Measurements from ENCODE around the gene CCDC28B.
A peak's percentile ranks its signal among the peaks of the same experiment; 100 is the strongest.

- TF ChIP-seq YY1 (IDR thresholded peaks at IDR 0.05; ENCODE audit: low read depth) (no peak), EP300 (IDR thresholded peaks at IDR 0.05; ENCODE audit: borderline replicate concordance) (no peak; the same call in 1 of the 2 replicates), CEBPB (IDR thresholded peaks at IDR 0.05) (no peak), RAD21 (IDR thresholded peaks at IDR 0.05; ENCODE audit: low read depth) (no peak), CREB1 (IDR thresholded peaks at IDR 0.05; ENCODE audit: low read depth) (no peak), MAX (IDR thresholded peaks at IDR 0.05) (peak; percentile 90), TAF1 (IDR thresholded peaks at IDR 0.05; ENCODE audit: low read depth) (no peak), USF1 (IDR thresholded peaks at IDR 0.05) (no peak), ZBTB7A (IDR thresholded peaks at IDR 0.05; ENCODE audit: low read depth) (peak; percentile 16; the same call in 1 of the 2 replicates), FOXM1 (IDR thresholded peaks at IDR 0.05; ENCODE audit: borderline replicate concordance, low read depth) (no peak)
- TF ChIP-seq, protein P1, sequence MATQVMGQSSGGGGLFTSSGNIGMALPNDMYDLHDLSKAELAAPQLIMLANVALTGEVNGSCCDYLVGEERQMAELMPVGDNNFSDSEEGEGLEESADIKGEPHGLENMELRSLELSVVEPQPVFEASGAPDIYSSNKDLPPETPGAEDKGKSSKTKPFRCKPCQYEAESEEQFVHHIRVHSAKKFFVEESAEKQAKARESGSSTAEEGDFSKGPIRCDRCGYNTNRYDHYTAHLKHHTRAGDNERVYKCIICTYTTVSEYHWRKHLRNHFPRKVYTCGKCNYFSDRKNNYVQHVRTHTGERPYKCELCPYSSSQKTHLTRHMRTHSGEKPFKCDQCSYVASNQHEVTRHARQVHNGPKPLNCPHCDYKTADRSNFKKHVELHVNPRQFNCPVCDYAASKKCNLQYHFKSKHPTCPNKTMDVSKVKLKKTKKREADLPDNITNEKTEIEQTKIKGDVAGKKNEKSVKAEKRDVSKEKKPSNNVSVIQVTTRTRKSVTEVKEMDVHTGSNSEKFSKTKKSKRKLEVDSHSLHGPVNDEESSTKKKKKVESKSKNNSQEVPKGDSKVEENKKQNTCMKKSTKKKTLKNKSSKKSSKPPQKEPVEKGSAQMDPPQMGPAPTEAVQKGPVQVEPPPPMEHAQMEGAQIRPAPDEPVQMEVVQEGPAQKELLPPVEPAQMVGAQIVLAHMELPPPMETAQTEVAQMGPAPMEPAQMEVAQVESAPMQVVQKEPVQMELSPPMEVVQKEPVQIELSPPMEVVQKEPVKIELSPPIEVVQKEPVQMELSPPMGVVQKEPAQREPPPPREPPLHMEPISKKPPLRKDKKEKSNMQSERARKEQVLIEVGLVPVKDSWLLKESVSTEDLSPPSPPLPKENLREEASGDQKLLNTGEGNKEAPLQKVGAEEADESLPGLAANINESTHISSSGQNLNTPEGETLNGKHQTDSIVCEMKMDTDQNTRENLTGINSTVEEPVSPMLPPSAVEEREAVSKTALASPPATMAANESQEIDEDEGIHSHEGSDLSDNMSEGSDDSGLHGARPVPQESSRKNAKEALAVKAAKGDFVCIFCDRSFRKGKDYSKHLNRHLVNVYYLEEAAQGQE (IDR thresholded peaks at IDR 0.05; ENCODE audit: low read depth): no peak
Measured at GRCh38 chr1:32241001-32241763, 40.8 kb downstream of the CCDC28B start.
